GM15510 (cell line): ENCODE measurements around the gene SAE1.

Source experiments
- POLR2A ChIP-seq: IDR thresholded peaks from 3 replicates; pipeline ENCODE4 v1.6.1; 2011; ENCODE audit warnings: borderline replicate concordance; ENCODE audit not compliant: insufficient read length; ENCODE audit errors: extremely low read depth

The SAE1 gene

GRCh38 chr19:47247308-47247990 is 116.8 kb downstream of the SAE1 start:
- no peak for TF ChIP-seq POLR2A

GRCh38 chr19:47253467-47253881 is 122.8 kb downstream of the SAE1 start:
- no peak for TF ChIP-seq POLR2A

GRCh38 chr19:47253970-47254369 is 123.3 kb downstream of the SAE1 start:
- TF ChIP-seq POLR2A: no peak

GRCh38 chr19:47255879-47256692 is 125.5 kb downstream of the SAE1 start, which contains the start of gene CCDC9:
CCDC9 (plus strand) TSS chr19:47256525; CDS start chr19:47258401, 1,876 bp downstream.
- TF ChIP-seq POLR2A: peak; percentile 73

- no peak for TF ChIP-seq POLR2A
Observed at GRCh38 chr19:47256693-47257410, 126.2 kb downstream of the SAE1 start.

GRCh38 chr19:47257411-47258169 is 127.0 kb downstream of the SAE1 start:
- TF ChIP-seq POLR2A: no peak

- no peak for TF ChIP-seq POLR2A
Observed at GRCh38 chr19:47258434-47258833, 127.8 kb downstream of the SAE1 start.

- TF ChIP-seq POLR2A: no peak
Observed at GRCh38 chr19:47258895-47259555, 128.4 kb downstream of the SAE1 start.
